Thyroid gland (tissue), 4 donors: ENCODE measurements around the gene MPPED2.

Source experiments
- CTCF ChIP-seq, 6 experiments: fragments of 200-600 bp in 3 of 6; fragments of 450-650 bp in 3 of 6; sonication (generic) in 3 of 6; IDR thresholded peaks; one replicate each; pipeline ENCODE4 v1.5.1; 2016 to 2019; ENCODE audit warnings: antibody characterized with exemption in 6 of 6, mild to moderate bottlenecking in 2 of 6, inconsistent platforms in 1 of 6, moderate library complexity in 1 of 6
- POLR2A ChIP-seq, 2 donors: fragments of 450-650 bp; IDR thresholded peaks; one replicate each; pipeline ENCODE4 v1.6.1; 2017; ENCODE audit warnings: antibody characterized with exemption in 2 of 2, mild to moderate bottlenecking in 2 of 2, moderate library complexity in 1 of 2

GRCh38 chr11:30422447-30423278, 163.5 kb downstream of the MPPED2 start:
- TF ChIP-seq POLR2A (IDR thresholded peaks at IDR 0.05) (no peak), CTCF (IDR thresholded peaks at IDR 0.05) (no peak)
